HG03378 (cell line): ENCODE results near the gene ZNF883.

Source experiments
- ATAC-seq: cut with Tn5 transposase; IDR thresholded peaks from one replicate; pipeline ENCODE4 v1.9.1; 2021; ENCODE audit warnings: mild to moderate bottlenecking, moderate library complexity; ENCODE audit not compliant: unreplicated experiment

The ZNF883 gene

DNA sequence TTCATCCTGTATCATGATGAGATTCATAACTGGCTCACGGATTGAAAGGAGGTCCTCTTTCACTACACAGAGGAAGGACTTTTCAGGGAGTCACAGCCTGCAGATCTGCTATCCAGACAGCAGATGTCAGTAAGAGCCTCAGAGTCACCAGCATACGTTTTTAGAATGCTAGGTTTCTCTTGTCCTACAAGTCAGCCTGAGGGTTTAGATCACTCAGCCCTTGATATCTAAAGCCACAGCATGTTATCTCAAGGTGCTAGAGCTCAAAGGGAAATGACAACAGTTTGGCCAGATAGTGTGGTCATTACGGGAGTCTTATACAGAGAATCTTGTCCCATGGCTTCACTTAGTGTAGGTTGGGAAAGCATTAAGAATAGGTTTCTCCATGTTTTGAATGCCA is 90.4 kb downstream of the ZNF883 start:
- no peak for ATAC-seq

DNA sequence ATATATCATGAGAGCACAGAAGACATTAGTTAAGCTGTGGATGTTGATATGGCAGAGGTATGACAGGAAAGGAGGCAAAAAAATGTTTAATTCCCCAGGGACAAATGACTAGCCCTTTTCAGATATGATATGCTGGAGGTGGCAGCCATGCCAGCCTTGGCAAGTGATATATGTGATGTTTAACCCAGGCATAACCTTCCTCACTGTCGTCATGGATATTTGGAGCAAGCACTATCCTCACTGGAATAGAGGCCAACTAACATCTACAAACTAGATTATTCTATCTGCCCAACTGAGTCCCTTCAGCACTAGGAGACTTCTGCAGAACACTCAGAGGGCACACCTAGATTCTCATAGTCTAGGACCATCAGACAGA is 94.0 kb downstream of the ZNF883 start:
- ATAC-seq: no peak

- no peak for ATAC-seq
These were observed 94.7 kb downstream of the ZNF883 start for GRCh38 chr9:112917047-112917986.

DNA sequence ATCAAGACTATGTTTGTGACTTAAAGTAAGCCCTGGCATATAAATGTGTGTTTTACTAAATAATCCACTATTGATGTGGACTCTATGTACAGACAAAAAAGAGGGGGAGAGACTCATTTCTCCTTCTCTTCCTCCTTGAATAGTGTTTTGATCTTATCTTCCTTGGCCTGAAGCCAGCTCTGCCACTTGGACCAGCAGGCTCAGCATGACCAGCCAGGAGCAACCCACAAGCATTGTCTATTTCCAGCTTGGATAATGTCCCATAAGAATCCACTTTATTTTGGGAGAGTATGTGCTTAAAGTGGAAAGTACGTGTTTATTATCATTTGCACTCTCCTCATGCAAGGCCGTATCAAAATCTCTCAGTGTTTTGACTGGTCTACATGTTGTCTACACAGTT is 97.5 kb downstream of the ZNF883 start:
- no peak for ATAC-seq

DNA sequence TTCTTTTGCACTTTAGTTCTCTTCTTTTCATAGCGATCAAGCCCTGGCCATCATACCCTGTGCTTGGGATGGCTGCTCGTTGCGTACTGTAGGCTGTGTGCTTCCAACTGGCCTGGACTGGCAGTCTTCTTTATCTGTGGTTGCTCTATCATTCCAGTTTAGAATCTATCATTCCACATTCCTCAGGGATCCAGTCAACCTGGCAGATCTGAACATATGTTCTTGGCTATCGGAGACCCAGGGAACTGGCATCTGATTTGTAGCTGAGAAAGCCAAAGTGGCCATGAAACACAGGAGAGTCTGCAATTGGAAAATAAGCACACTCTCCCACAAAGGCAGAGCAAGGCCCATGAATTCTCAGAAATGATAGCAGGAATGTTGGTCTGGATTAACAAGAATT is 98.7 kb downstream of the ZNF883 start:
- no peak for ATAC-seq

DNA sequence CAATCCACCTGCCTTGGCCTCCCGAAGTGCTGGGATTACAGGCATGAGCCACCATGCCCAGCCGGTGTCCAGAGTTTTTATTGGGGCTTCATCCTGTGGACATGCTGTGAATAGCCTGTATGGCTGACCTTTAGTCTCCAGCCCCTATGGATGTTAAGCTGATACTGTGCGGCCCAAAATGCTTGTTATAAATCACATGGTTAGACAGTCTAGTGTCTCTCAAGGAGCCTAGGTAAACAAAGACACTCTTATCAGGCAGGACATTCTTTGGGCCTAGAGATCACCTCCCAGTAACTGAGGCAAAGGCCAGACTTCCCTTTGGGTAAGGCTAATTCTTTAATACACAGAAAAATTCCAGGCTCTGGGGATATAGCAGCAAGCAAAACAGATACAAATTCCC is 99.4 kb downstream of the ZNF883 start:
- no peak for ATAC-seq

DNA sequence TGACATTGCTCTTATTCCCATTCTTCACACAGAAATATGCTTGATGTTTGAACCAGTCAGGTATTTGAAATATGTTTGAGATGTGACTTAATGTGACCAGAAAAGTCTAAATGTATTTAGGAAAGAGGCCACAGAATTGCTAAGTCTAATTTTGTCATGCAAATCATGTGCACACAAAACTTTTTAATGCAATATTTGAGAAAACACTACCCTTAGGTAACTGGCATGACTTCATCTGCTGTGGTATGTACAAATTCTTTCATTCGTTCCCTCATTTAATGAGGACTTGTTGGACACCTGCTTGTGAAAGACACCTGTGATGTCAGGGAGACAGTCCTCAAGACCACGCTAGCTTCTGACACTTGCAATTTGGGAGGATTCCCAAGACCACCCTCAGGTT is 100.3 kb downstream of the ZNF883 start:
- ATAC-seq: no peak
